ENCODE results near the gene MYH14.
A peak's percentile ranks its signal among the peaks of the same experiment; 100 is the strongest.

Gene MYH14

GRCh38 chr19:50358483-50359327, 155.3 kb downstream of the MYH14 start:
- DNase-seq: peak in 44 of 51 donors; percentile 8 to 68 (median 41)

GRCh38 chr19:50359328-50359818, 156.0 kb downstream of the MYH14 start:
- DNase-seq: no peak

Measured in hypothalamus (tissue), 51 donors.